ENCODE data around the gene CENPT. TPM values are rescaled to one million over a fixed set of nuclear protein-coding genes. Genes with fewer than 3 reads are reported as not detected.

CENPT gene
- total RNA-seq, 1 donor from 2014 or later: 10.3 TPM

GRCh38 chr16:67825906-67826305, 21.6 kb downstream of the CENPT start:
- Histone ChIP-seq H3K4me3 (ENCODE audit: low read depth, low read length) (no peak overlapping the region), H3K27me3 (ENCODE audit: control insufficient read depth, insufficient read depth, low read length) (no peaks in the 10 kb centered on the region), H3K36me3 (ENCODE audit: control insufficient read depth, insufficient read depth, low read length) (peaks cover 18% of the 10 kb centered on the region)
- no peak for TF ChIP-seq CTCF (IDR thresholded peaks at IDR 0.05; ENCODE audit: insufficient read depth, low read length, severe bottlenecking)
- FAIRE-seq (no peak), DNase-seq (ENCODE audit: low read depth) (no peak)

- no peak for DNase-seq (ENCODE audit: low read depth)
- TF ChIP-seq CTCF (IDR thresholded peaks at IDR 0.05; ENCODE audit: insufficient read depth, low read length, severe bottlenecking): no peak
- no peak overlapping the region for H3K4me3 ChIP-seq (ENCODE audit: low read depth, low read length)
- no peaks in the 10 kb centered on the region for H3K27me3 ChIP-seq (ENCODE audit: control insufficient read depth, insufficient read depth, low read length)
- peaks cover 11% of the 10 kb centered on the region for H3K36me3 ChIP-seq (ENCODE audit: control insufficient read depth, insufficient read depth, low read length)
- no peak for FAIRE-seq
Observed at GRCh38 chr16:67825119-67825518, 22.4 kb downstream of the CENPT start.

- peaks cover 3% of the 10 kb centered on the region for H3K36me3 ChIP-seq (ENCODE audit: control insufficient read depth, insufficient read depth, low read length)
- DNase-seq (ENCODE audit: low read depth): peak; percentile 7
- no peaks in the 10 kb centered on the region for H3K27me3 ChIP-seq (ENCODE audit: control insufficient read depth, insufficient read depth, low read length)
- TF ChIP-seq CTCF (IDR thresholded peaks at IDR 0.05; ENCODE audit: insufficient read depth, low read length, severe bottlenecking): no peak
- FAIRE-seq: no peak
- no peak overlapping the region for H3K4me3 ChIP-seq (ENCODE audit: low read depth, low read length)
Observed at GRCh38 chr16:67822511-67822910, 25.0 kb downstream of the CENPT start.

DNA sequence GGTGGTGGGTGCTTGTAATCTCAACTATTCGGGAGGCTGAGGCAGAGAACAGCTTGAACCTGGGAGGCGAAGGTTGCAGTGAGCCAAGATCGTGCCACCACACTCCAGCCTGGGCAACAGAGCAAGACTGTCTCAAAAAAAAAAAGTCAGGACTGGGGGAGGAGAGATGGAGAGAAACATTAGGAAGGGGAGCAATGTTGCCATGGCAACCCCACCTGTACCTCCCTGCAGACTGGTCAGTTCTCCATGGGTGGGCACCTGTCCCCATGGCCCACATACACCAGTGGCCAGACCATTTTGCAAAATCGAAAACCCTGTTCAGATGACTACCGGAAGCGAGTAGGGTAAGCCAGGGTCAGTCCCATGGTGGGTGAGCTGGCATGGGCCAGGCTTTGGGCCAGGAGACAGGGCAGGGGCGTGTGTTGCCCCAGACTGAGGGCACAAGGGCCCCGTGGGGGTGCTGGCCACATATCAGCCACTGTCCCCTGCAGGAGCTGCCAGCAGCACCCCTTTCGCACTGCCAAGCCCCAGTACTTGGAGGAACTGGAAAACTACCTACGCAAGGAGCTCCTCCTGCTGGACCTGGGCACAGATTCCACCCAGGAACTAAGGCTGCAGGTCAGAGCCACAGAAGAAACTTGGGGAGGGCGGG, 26.8 kb downstream of the CENPT start:
- no peak for TF ChIP-seq CTCF (IDR thresholded peaks at IDR 0.05; ENCODE audit: insufficient read depth, low read length, severe bottlenecking)
- FAIRE-seq: no peak
- H3K4me3 ChIP-seq (ENCODE audit: low read depth, low read length): no peak overlapping the region
- no peaks in the 10 kb centered on the region for H3K27me3 ChIP-seq (ENCODE audit: control insufficient read depth, insufficient read depth, low read length)
- no peak for DNase-seq (ENCODE audit: low read depth)
- no peaks in the 10 kb centered on the region for H3K36me3 ChIP-seq (ENCODE audit: control insufficient read depth, insufficient read depth, low read length)

GRCh38 chr16:67814567-67814966, 32.9 kb downstream of the CENPT start:
- FAIRE-seq: no peak
- DNase-seq (ENCODE audit: low read depth): no peak
- Histone ChIP-seq H3K4me3 (ENCODE audit: low read depth, low read length) (no peak overlapping the region), H3K27me3 (ENCODE audit: control insufficient read depth, insufficient read depth, low read length) (no peaks in the 10 kb centered on the region), H3K36me3 (ENCODE audit: control insufficient read depth, insufficient read depth, low read length) (no peaks in the 10 kb centered on the region)
- TF ChIP-seq CTCF (IDR thresholded peaks at IDR 0.05; ENCODE audit: insufficient read depth, low read length, severe bottlenecking): no peak

GRCh38 chr16:67811899-67812298, 35.6 kb downstream of the CENPT start:
- TF ChIP-seq CTCF (IDR thresholded peaks at IDR 0.05; ENCODE audit: insufficient read depth, low read length, severe bottlenecking): no peak
- no peak for DNase-seq (ENCODE audit: low read depth)

More at GRCh38 chr16:67811899-67812298, 35.6 kb downstream of the CENPT start:
- no peak for FAIRE-seq
- H3K4me3 ChIP-seq (ENCODE audit: low read depth, low read length): no peak overlapping the region
- no peaks in the 10 kb centered on the region for H3K36me3 ChIP-seq (ENCODE audit: control insufficient read depth, insufficient read depth, low read length)
- no peaks in the 10 kb centered on the region for H3K27me3 ChIP-seq (ENCODE audit: control insufficient read depth, insufficient read depth, low read length)

Data from bronchial epithelial cell (primary cell).